MG63 (cell line): Measurements from ENCODE around the gene BLOC1S6. TPM values are rescaled to one million over a fixed set of nuclear protein-coding genes. Genes with fewer than 3 reads are reported as not detected.
A peak's percentile ranks its signal among the peaks of the same experiment; 100 is the strongest.

Source experiments
- DNase-seq: peaks from one replicate; pipeline ENCODE4 v3.0.0-alpha.2; 2020
- H3K27me3 ChIP-seq: fragments of 250-450 bp; sonication (Bioruptor Pico); 2 replicates; pipeline ENCODE4 v1.5.1; 2020; ENCODE audit warnings: mild to moderate bottlenecking, moderate library complexity
- H3K36me3 ChIP-seq: fragments of 250-450 bp; sonication (Bioruptor Pico); 2 replicates; pipeline ENCODE4 v1.5.1; 2020; ENCODE audit warnings: mild to moderate bottlenecking, moderate library complexity
- H3K4me3 ChIP-seq: fragments of 250-450 bp; sonication (Bioruptor Pico); 2 replicates; pipeline ENCODE4 v1.5.1; 2020; ENCODE audit warnings: mild to moderate bottlenecking, moderate library complexity
- H3K9me3 ChIP-seq: fragments of 250-450 bp; sonication (Bioruptor Pico); 2 replicates; pipeline ENCODE4 v1.5.1; 2020; ENCODE audit warnings: mild to moderate bottlenecking, moderate library complexity
- total RNA-seq: library from RNA; depleted of rRNA; stranded (reverse); fragments of >200 nt; shearing (Covaris generic); gene quantifications from 2 replicates; pipeline ENCODE4 v1.2.3, GENCODE V29; 2014; ENCODE audit warnings: low replicate concordance

BLOC1S6 gene
- total RNA-seq, 1 experiment from 2014 or later, result 57.1 TPM

DNA sequence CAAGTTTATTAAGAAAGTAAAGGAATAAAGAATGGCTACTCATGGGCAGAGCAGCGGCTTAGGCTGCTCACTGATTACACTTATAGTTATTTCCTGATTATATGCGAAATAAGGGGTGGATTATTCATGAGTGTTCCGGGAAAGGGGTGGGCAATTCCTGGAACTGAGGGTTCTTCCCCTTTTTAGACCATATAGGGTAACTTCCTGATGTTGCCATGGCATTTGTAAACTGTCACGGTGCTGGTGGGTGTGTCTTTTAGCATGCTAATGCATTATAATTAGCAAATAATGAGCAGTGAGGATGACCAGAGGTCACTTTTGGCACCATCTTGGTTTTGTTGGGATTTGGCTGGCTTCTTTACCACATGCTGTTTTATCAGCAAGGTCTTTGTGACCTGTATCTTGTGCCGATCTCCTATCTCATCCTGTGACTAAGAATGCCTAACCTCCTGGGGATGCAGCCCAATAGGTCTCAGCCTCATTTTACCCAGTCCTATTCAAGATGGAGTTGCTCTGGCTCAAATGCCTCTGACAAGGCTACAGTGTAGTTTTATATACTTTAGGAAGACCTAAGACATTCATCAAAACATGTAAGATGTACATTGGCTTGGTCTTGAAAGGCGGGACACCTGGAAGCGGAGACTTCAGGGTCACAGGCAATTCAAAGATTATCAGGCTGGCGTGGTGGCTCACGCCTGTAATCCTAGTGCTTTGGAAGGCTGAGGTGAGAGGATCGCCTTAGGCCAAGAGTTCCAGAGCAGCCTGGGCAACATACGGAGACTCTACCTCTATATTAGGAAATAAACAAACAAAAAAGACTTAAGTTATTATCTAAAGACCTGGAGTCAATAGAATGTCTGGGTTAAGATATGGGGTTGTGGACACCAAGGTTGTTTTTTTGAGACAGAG is 3.2 kb upstream of the BLOC1S6 start:
- DNase-seq, result no peak
- Histone ChIP-seq H3K4me3 (no peak overlapping the region), H3K9me3 (no peaks in the 10 kb centered on the region), H3K36me3 (peaks cover 5% of the 10 kb centered on the region), H3K27me3 (peaks cover 4% of the 10 kb centered on the region; the same call in 1 of the 2 replicates)

DNA sequence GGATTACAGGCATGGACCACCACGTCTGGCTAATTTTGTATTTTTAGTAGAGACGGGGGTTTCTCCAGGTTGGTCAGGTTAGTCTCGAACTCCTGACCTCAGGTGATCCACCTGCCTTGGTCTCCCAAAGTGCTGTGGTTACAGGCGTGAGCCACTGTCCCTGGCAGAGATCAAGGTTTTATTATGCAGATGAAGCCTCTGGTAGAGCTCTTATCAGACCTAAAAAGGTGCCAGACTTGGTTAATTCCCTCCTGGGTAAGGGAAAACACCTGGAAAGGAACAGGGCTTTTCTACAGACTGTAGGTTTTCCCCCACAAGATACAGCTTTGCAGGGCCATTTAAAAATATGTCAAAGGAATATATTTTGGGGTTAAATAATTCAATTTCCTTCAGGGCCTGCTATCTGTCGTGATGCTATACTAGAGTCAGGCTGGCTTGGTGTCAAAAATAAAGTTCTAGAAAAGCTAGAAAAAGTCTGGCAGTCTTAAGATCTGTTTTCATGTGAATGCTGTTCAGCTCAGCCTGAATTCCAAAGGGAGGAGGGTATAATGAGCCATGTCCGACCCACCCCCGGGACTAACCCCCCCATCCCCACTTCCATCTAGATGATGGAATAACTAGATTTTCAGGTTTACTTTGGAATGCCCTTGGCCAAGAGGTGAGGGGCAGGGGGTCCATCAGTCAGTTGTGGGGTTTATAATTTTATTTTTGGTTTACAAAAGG is 1.9 kb upstream of the BLOC1S6 start:
- H3K36me3 ChIP-seq, result peaks cover 5% of the 10 kb centered on the region
- H3K4me3 ChIP-seq, result no peak overlapping the region
- no peak for DNase-seq
- H3K9me3 ChIP-seq, result no peaks in the 10 kb centered on the region
- 0 out of 2 replicates have a peak, but pooled peaks cover 2% of the 10 kb centered on the region for H3K27me3 ChIP-seq

DNA sequence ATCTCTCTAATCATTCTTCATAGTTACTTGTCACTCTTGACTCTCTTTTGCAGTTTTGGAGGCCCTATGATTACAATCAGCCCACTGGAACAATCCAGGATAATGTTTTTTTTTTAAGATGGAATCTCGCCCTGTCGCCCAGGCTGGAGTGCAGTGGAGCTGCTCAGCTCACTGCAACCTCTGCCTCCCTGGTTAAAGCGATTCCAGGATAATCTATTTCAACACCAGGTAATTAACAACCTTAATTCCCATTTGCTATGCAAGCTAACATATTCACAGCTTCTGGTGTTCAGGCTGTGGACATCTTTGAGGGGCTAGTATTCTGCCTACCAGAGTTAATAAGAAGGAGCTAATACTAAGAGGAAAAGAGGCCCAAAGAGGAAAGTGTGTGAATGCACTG is 1.1 kb upstream of the BLOC1S6 start:
- DNase-seq, result no peak

GRCh38 chr15:45586601-45587094 is 531 bp upstream of the BLOC1S6 start:
- DNase-seq, result no peak
- Histone ChIP-seq H3K36me3 (peaks cover 5% of the 10 kb centered on the region), H3K4me3 (peak overlapping the region; percentile 98), H3K27me3 (no peaks in the 10 kb centered on the region), H3K9me3 (no peaks in the 10 kb centered on the region)

More for the DNA sequence above, 1.1 kb upstream of the BLOC1S6 start:
- Histone ChIP-seq H3K36me3 (peaks cover 5% of the 10 kb centered on the region), H3K4me3 (peak overlapping the region; percentile 98), H3K9me3 (no peaks in the 10 kb centered on the region), H3K27me3 (no peaks in the 10 kb centered on the region)

GRCh38 chr15:45587863-45588170 is 638 bp downstream of the BLOC1S6 start:
- H3K9me3 ChIP-seq, result no peaks in the 10 kb centered on the region
- peak overlapping the region; percentile 98 for H3K4me3 ChIP-seq
- H3K27me3 ChIP-seq, result no peaks in the 10 kb centered on the region
- no peak for DNase-seq
- peaks cover 13% of the 10 kb centered on the region for H3K36me3 ChIP-seq

GRCh38 chr15:45588219-45588875 is 1.2 kb downstream of the BLOC1S6 start:
- Histone ChIP-seq H3K27me3 (no peaks in the 10 kb centered on the region), H3K9me3 (no peaks in the 10 kb centered on the region), H3K4me3 (peak overlapping the region; percentile 98), H3K36me3 (peaks cover 16% of the 10 kb centered on the region)
- no peak for DNase-seq

DNA sequence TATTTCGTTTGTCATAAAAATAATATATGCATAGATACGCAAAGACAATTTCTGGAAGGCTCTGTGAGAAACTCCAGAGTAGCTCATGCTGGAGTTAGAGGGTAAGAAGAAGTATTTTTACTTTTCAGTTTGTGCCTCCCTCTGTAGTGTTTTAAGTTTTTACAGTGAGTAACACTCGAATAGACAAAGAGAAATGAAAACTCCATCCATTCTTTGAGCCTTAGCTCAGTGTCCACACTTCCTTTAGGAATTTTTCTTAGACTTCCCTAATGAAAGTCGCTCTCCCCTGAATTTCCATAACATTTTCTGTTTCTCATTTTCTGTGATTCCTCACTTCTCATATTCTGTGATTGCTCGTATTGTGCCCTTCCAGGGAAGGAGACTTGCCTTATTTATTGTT is 2.1 kb downstream of the BLOC1S6 start:
- H3K27me3 ChIP-seq, result no peaks in the 10 kb centered on the region
- no peaks in the 10 kb centered on the region for H3K9me3 ChIP-seq
- H3K36me3 ChIP-seq, result peaks cover 22% of the 10 kb centered on the region
- no peak for DNase-seq
- H3K4me3 ChIP-seq, result no peak overlapping the region; the same call in none of the 2 replicates

DNA sequence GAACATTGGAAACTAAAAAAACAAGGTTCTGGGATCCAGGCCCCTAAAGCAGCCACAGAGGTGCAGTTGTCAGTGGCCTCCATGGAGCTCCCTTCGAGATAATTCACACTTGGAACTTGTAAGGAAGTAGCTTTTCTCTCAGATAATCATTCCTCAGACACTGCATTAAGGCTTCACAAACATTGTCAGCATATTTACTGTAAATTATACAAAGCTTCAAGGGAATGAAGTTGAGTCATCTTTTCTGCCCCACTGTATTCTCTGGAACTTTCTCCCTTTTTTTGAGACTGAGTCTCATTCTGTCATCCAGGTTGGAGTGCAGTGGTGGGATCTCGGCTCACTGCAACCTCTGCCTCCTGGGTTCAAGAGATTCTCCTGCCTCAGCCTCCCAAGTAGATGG is 7.1 kb downstream of the BLOC1S6 start:
- H3K9me3 ChIP-seq, result 0 out of 2 replicates have a peak, but pooled peaks cover 2% of the 10 kb centered on the region
- no peaks in the 10 kb centered on the region for H3K27me3 ChIP-seq
- H3K4me3 ChIP-seq, result no peak overlapping the region
- DNase-seq, result no peak
- peaks cover 51% of the 10 kb centered on the region for H3K36me3 ChIP-seq

DNA sequence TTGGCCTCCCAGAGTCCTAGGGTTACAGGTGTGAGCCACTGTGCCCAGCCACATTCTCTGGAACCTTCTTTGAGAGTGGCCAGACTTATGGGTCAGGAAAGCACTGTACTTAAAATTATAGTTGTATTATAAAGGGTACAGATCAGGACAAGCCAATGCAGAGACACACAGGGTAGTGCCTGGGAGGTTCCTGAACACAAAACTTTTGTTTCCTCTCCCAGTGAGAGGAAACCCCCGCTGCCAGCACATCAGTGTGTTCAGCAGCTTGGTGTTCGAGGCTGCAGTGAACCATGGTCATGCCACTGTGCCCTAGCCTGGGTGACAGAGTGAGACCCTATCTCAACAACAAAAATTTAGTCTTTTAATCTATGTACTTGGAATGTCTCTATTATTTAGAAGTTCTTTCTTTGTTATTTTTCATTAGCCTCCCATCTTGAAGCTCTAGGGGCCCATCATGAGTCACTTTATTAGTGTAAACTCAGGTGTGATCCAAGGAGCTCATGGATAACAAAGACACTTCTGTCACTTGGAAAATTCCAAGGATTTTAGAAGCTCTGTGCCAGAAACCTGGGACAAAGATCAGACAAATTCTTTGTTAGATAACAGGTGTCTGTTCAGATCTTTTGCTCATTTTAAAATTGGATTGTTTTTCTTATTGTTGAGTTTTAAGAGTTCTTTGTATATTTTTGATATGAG is 7.8 kb downstream of the BLOC1S6 start:
- H3K4me3 ChIP-seq, result no peak overlapping the region
- DNase-seq, result no peak
- H3K36me3 ChIP-seq, result peaks cover 51% of the 10 kb centered on the region
- H3K27me3 ChIP-seq, result no peaks in the 10 kb centered on the region
- H3K9me3 ChIP-seq, result 0 out of 2 replicates have a peak, but pooled peaks cover 2% of the 10 kb centered on the region

DNA sequence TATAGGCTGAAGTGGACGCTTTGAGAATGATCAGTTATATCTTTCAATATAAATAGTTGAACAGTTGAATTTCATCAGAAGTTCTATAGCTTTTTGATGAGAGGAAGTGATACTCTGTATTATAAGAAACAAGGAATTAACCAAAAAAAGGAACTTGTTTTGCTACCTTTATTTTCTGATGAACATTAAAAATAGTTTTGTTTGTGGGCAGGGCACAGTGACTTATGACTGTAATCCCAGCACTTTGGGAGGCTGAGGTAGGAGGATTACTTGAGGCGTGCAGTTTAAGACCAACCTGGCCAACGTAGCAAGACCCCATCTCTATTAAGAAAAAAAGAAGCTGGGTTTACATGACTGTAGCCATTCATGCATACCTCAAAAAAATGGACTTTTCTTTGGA is 16.7 kb downstream of the BLOC1S6 start:
- Histone ChIP-seq H3K27me3 (no peaks in the 10 kb centered on the region), H3K4me3 (no peak overlapping the region), H3K36me3 (peaks cover 28% of the 10 kb centered on the region), H3K9me3 (no peaks in the 10 kb centered on the region)
- no peak for DNase-seq

GRCh38 chr15:45604326-45604725 is 17.1 kb downstream of the BLOC1S6 start:
- DNase-seq, result no peak
- H3K9me3 ChIP-seq, result no peaks in the 10 kb centered on the region
- no peaks in the 10 kb centered on the region for H3K27me3 ChIP-seq
- no peak overlapping the region for H3K4me3 ChIP-seq
- peaks cover 28% of the 10 kb centered on the region for H3K36me3 ChIP-seq

DNA sequence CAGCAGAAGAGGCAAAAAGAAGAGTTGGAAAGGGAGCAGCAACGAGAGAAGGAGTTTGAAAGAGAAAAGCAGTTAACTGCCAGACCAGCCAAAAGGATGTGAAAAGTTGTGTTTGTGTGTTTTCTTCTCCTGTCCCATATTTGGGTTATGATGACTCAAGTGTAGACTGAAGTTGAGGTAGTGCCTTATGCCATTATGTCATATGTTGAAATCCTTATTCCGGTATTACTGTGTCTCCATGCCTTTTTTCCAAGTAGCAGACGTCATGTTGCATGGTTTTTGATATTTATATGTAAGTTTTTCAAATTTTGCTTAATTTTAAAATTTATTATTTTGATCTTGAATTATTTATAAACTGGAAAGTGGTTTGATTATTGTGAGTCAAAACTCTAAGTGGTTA is 19.2 kb downstream of the BLOC1S6 start:
- Histone ChIP-seq H3K27me3 (no peaks in the 10 kb centered on the region), H3K9me3 (no peaks in the 10 kb centered on the region)
- DNase-seq, result no peak

DNA sequence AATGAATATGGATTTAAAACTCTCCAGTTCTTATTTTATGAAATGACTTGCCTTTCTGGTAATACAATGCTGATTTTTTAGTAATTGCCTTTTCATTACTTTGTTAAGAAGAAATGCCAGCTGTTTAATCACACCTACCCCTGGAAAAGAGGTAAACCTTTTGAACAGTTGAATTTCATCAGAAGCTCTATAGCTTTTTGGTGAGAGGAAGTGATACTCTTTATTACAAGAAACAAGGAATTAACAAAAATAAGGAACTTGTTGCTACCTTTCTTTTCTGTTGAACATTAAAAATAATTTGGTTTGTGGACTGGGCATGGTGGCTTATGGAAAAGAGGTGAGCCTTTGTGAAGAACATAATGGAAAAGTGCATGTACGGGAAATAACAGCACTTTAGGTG is 19.7 kb downstream of the BLOC1S6 start:
- H3K9me3 ChIP-seq, result no peaks in the 10 kb centered on the region
- H3K27me3 ChIP-seq, result no peaks in the 10 kb centered on the region
- H3K4me3 ChIP-seq, result no peak overlapping the region
- peaks cover 18% of the 10 kb centered on the region for H3K36me3 ChIP-seq
- no peak for DNase-seq

More for the DNA sequence above, 19.2 kb downstream of the BLOC1S6 start:
- Histone ChIP-seq H3K36me3 (peaks cover 18% of the 10 kb centered on the region), H3K4me3 (no peak overlapping the region)

- no peaks in the 10 kb centered on the region for H3K27me3 ChIP-seq
- no peak overlapping the region for H3K4me3 ChIP-seq
- H3K9me3 ChIP-seq, result no peaks in the 10 kb centered on the region
- no peak for DNase-seq
- H3K36me3 ChIP-seq, result peaks cover 10% of the 10 kb centered on the region
These were observed 24.1 kb downstream of the BLOC1S6 start for GRCh38 chr15:45611305-45611704.

GRCh38 chr15:45612790-45613415 is 25.7 kb downstream of the BLOC1S6 start:
- H3K9me3 ChIP-seq, result no peaks in the 10 kb centered on the region
- peak; percentile 26 for DNase-seq
- no peaks in the 10 kb centered on the region; the same call in 1 of the 2 replicates for H3K36me3 ChIP-seq
- no peaks in the 10 kb centered on the region for H3K27me3 ChIP-seq
- no peak overlapping the region for H3K4me3 ChIP-seq

DNA sequence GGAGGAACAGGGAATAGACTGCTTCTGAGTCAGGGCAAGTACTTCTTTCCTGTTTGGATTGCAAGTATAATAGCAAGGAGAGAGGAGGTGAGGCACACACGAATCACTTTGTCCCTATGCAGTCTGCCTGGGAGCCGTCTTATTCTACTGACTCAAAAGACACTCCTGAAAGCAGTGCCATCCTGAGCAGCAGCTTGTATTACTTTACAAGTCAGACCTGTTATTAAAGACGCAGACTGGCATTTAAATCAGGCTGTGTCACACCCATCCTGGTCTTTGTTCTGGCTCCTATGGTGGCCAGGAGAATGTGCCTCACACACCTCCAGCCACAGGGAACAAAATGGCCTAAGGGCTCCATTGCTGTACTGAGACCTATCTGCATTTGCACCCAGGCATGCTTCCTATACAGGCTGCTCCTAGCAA is 29.7 kb downstream of the BLOC1S6 start:
- DNase-seq, result no peak

More for the DNA sequence above, 29.7 kb downstream of the BLOC1S6 start:
- Histone ChIP-seq H3K27me3 (no peaks in the 10 kb centered on the region), H3K4me3 (no peak overlapping the region), H3K36me3 (no peaks in the 10 kb centered on the region), H3K9me3 (no peaks in the 10 kb centered on the region)
